SKM-1 (cell line): Measurements from ENCODE around the gene IRX3.

Experiments
- DNase-seq: peaks from one replicate; lab custom pipeline; 2025; ENCODE audit not compliant: unreplicated experiment; lab: John Stamatoyannopoulos, UW

IRX3 gene

DNA sequence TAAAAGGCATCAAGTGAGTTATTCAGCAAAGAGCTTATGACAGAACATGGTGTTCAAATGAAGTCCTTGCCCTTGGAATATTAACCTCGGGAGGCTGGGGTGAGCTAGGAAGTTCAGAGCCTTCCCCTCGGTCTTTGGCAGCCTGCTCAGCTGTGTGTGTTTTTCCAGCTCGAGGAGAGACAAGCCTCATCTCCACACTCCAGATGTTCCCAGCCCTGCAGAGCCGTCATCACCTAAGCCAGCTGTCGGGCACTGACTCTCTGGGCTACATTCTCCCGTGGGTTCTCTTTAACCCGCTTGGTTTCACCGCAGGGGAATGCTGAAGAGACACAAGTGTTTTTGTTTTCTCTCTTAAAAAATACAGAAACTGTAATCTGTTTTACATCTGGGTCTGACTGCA lies 47.1 kb downstream of the IRX3 start:
- no peak for DNase-seq

DNA sequence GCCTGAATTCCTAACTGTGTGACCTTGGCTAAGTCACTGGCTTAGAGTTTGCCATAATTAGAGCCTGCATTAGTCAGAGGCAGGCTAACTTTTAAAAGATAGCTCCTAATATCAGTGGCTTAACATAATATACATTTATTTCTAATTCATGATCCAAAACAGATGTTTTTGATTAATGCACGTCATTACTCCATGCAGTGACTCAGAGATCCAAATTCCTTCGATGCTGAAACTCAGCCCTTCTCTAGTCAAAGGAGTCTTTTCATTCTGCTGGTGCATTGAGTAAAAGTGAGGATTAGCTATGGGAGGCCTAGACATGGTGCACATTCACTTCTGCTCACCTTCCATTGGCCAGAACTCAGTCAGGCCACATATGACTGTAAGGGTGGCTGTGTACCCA lies 49.8 kb downstream of the IRX3 start:
- DNase-seq, result no peak

DNA sequence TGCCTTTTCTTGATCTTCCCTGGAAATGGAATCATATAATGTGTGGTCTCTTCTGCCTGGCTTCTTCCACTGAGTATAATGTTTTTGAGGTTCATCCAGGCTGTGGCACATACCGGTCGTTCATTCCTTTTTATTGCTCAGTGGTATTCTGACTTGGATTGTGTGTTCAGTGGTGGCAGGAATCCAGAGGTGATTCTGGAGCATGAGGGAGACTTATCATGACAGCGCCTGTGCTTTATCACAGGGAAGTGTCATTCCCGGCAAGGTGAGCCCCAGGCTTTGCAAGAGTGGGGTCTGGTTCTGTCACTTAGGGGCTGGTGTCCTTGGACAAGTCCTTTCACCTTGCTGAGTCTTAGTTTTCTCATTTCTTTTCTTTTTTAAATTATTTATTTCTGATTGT lies 53.0 kb downstream of the IRX3 start:
- no peak for DNase-seq
